ENCODE data around the gene TMC1. TPM values are rescaled to one million over a fixed set of nuclear protein-coding genes. Genes with fewer than 3 reads are reported as not detected.

The TMC1 gene
- polyA plus RNA-seq, 3 donors, result 0.16 to 0.55 (median 0.40) TPM

- peaks cover 2% of the 10 kb centered on the region for H3K4me1 Mint-ChIP-seq
- H3K27ac Mint-ChIP-seq, result no peak overlapping the region
- no peaks in the 10 kb centered on the region for H3K36me3 ChIP-seq (replicated peaks in 1 of 2; ENCODE audit: control insufficient read depth in 1 of 2, insufficient read depth in 2 of 2, low read length in 2 of 2)
- H3K79me2 ChIP-seq (ENCODE audit: insufficient read depth, low read length), result no peaks in the 10 kb centered on the region
- WGBS (ENCODE audit: insufficient coverage), result no CpG with 5 or more reads among the region's 1 CpG
- no peak for TF ChIP-seq CTCF (IDR thresholded peaks at IDR 0.05)
- H3K4me3 ChIP-seq (replicated peaks in 1 of 3; ENCODE audit: low read depth in 2 of 3, low read length in 3 of 3), result no peak overlapping the region
- peaks cover 3 to 17% (median 13%) of the 10 kb centered on the region in 7 donors for H3K9me3 Mint-ChIP-seq
- no peaks in the 10 kb centered on the region for H4K20me1 ChIP-seq (ENCODE audit: insufficient read depth, low read length)
- H3K4me3 Mint-ChIP-seq, result no peak overlapping the region
- intact Hi-C loops (cut with micrococcal nuclease), result no loop called here
- peaks cover 0 to 1% (median 1%) of the 10 kb centered on the region in 3 donors for H3K27me3 Mint-ChIP-seq (ENCODE audit: low read depth in 3 of 3)
- H3K27me3 ChIP-seq (ENCODE audit: control insufficient read depth in 2 of 2, insufficient read depth in 2 of 2, low read length in 2 of 2), result peaks cover 0 to 5% of the 10 kb centered on the region in 2 donors
- H3K36me3 Mint-ChIP-seq, result no peaks in the 10 kb centered on the region
- H2AFZ ChIP-seq (ENCODE audit: insufficient read depth, low read depth, low read length, poor library complexity, severe bottlenecking), result no peak overlapping the region
- no peaks in the 10 kb centered on the region for H3K4me1 ChIP-seq (ENCODE audit: control insufficient read depth in 1 of 2, insufficient read depth in 2 of 2, low read length in 2 of 2)
- H3K27ac ChIP-seq (ENCODE audit: low read depth in 1 of 2, low read length in 2 of 2), result no peak overlapping the region
- no peak overlapping the region for H3K4me2 ChIP-seq (replicated peaks; ENCODE audit: extremely low read depth, low read length, poor library complexity, severe bottlenecking)
- H3K9ac ChIP-seq (ENCODE audit: insufficient read depth, low read length, poor library complexity, severe bottlenecking), result no peak overlapping the region
- DNase-seq, result no peak
- peaks cover 10 to 14% of the 10 kb centered on the region in 2 donors for H3K9me3 ChIP-seq (replicated peaks in 1 of 2; ENCODE audit: control insufficient read depth in 1 of 2, insufficient read depth in 1 of 2, low read length in 2 of 2)
Observed at GRCh38 chr9:72791436-72791835, 270.0 kb downstream of the TMC1 start.

GRCh38 chr9:72794946-72795345 is 273.5 kb downstream of the TMC1 start:
- Histone ChIP-seq H2AFZ (ENCODE audit: insufficient read depth, low read depth, low read length, poor library complexity, severe bottlenecking) (no peak overlapping the region), H3K36me3 (replicated peaks in 1 of 2; ENCODE audit: control insufficient read depth in 1 of 2, insufficient read depth in 2 of 2, low read length in 2 of 2) (no peaks in the 10 kb centered on the region), H3K4me3 (replicated peaks in 1 of 3; ENCODE audit: low read depth in 2 of 3, low read length in 3 of 3) (no peak overlapping the region), H3K27ac (ENCODE audit: low read depth in 1 of 2, low read length in 2 of 2) (no peak overlapping the region), H4K20me1 (ENCODE audit: insufficient read depth, low read length) (no peaks in the 10 kb centered on the region), H3K79me2 (ENCODE audit: insufficient read depth, low read length) (no peaks in the 10 kb centered on the region), H3K27me3 (ENCODE audit: control insufficient read depth in 2 of 2, insufficient read depth in 2 of 2, low read length in 2 of 2) (peaks cover 0 to under 1% of the 10 kb centered on the region in 2 donors), H3K4me2 (replicated peaks; ENCODE audit: extremely low read depth, low read length, poor library complexity, severe bottlenecking) (no peak overlapping the region), H3K9ac (ENCODE audit: insufficient read depth, low read length, poor library complexity, severe bottlenecking) (no peak overlapping the region), H3K4me1 (ENCODE audit: control insufficient read depth in 1 of 2, insufficient read depth in 2 of 2, low read length in 2 of 2) (no peaks in the 10 kb centered on the region), H3K9me3 (replicated peaks in 1 of 2; ENCODE audit: control insufficient read depth in 1 of 2, insufficient read depth in 1 of 2, low read length in 2 of 2) (peaks cover 10 to 14% of the 10 kb centered on the region in 2 donors)
- Mint-ChIP-seq H3K27me3 (ENCODE audit: low read depth in 3 of 3) (peaks cover 0 to 3% (median 1%) of the 10 kb centered on the region in 3 donors), H3K4me1 (no peaks in the 10 kb centered on the region), H3K9me3 (peaks cover 3 to 20% (median 13%) of the 10 kb centered on the region in 7 donors), H3K4me3 (no peak overlapping the region), H3K36me3 (no peaks in the 10 kb centered on the region), H3K27ac (no peak overlapping the region)
- no peak for DNase-seq
- TF ChIP-seq CTCF (IDR thresholded peaks at IDR 0.05), result no peak
- intact Hi-C loops (cut with micrococcal nuclease), result no loop called here
- WGBS (ENCODE audit: insufficient coverage), result no CpG with 5 or more reads among the region's 1 CpG
